ENCODE data around the gene CALR3.

Gene CALR3

DNA sequence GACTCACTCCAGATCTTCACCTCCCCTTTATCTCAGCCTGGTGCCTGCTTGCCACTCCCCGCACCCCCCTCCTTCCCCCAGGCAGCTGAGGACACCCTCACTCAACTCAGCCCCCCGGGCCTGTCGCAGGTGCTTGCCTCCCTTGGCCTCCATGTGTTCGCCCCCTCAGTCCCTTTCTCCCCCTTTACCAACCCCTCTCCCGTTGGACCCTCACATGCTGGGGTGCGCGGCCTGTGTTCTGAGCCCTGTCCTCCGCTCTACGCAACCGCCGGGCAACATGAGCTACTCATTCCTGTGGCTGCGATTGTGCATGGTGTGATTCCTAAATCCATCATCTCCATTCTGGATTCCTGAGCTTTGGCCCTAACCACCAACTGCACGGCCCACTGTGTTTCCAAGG is 41.1 kb upstream of the CALR3 start:
- Histone ChIP-seq H2AK5ac (ENCODE audit: low read depth, low read length) (no peak overlapping the region), H3K27me3 (ENCODE audit: control insufficient read depth in 3 of 3, insufficient read depth in 3 of 3, low read depth in 1 of 3, low read length in 3 of 3) (no peaks in the 10 kb centered on the region), H2AFZ (ENCODE audit: low read length) (no peak overlapping the region), H3K23ac (ENCODE audit: low read depth, low read length, poor library complexity) (peak overlapping the region; percentile 61), H3K4me1 (ENCODE audit: control insufficient read depth in 2 of 2, insufficient read depth in 1 of 2, low read depth in 1 of 2, low read length in 2 of 2) (peaks cover 0 to 2% of the 10 kb centered on the region in 2 donors), H4K8ac (ENCODE audit: low read depth, low read length) (no peak overlapping the region), H3K14ac (ENCODE audit: low read length) (no peak overlapping the region), H3K36me3 (replicated peaks in 1 of 2; ENCODE audit: control insufficient read depth in 2 of 2, insufficient read depth in 2 of 2, low read length in 2 of 2) (peaks cover 44 to 88% of the 10 kb centered on the region in 2 donors), H2BK5ac (ENCODE audit: low read length) (no peak overlapping the region), H3K18ac (ENCODE audit: low read length) (no peak overlapping the region), H2BK120ac (ENCODE audit: low read depth, low read length) (no peak overlapping the region), H3K9me3 (replicated peaks in 1 of 2; ENCODE audit: control insufficient read depth in 2 of 2, insufficient read depth in 1 of 2, low read depth in 1 of 2, low read length in 2 of 2) (peaks cover 0 to 2% of the 10 kb centered on the region in 2 donors), H3K4ac (ENCODE audit: low read length) (no peak overlapping the region), H3K4me3 (ENCODE audit: low read length in 2 of 2) (no peak overlapping the region), H2BK12ac (ENCODE audit: low read length) (no peak overlapping the region), H3K9ac (ENCODE audit: low read depth, low read length, poor library complexity) (peak overlapping the region; percentile 37), H3K4me2 (ENCODE audit: insufficient read depth, low read length, poor library complexity, severe bottlenecking) (no peak overlapping the region), H4K91ac (ENCODE audit: low read depth, low read length, poor library complexity) (no peak overlapping the region), H2BK15ac (ENCODE audit: low read length) (no peak overlapping the region), H3K79me1 (ENCODE audit: low read depth, low read length) (peaks cover 29% of the 10 kb centered on the region), H3K27ac (replicated peaks; ENCODE audit: low read length) (no peak overlapping the region)
- no CpG with 5 or more reads among the region's 13 CpGs for WGBS, 2 donors (ENCODE audit: extremely low coverage in 2 of 2, insufficient read length in 2 of 2, insufficient replicate concordance in 1 of 2)
- no peak for DNase-seq (ENCODE audit: low spot score)

DNA sequence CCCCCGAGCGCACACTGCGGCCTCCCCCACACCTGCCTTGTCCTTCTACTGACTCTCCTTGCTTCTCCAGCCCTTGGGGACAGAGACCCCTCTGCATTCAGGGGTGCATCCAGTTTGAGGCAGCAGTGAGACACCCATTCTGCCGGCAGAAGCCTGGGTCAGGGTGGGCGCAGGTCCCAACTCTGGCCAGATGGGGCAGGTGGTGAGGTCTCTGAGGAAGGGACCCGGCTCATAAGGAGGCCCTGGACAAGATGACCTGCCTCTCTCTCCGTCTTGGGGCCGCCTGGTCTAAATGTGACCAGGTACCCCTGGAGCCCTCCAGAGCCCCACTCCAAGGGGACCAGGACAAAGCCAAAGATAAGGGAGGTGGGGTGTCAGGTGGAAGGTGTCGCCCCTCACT is 40.2 kb upstream of the CALR3 start:
- H2BK12ac ChIP-seq (ENCODE audit: low read length), result no peak overlapping the region
- no peaks in the 10 kb centered on the region for H3K4me1 ChIP-seq (ENCODE audit: control insufficient read depth in 2 of 2, insufficient read depth in 1 of 2, low read depth in 1 of 2, low read length in 2 of 2)
- peaks cover 0 to 2% of the 10 kb centered on the region in 2 donors for H3K9me3 ChIP-seq (replicated peaks in 1 of 2; ENCODE audit: control insufficient read depth in 2 of 2, insufficient read depth in 1 of 2, low read depth in 1 of 2, low read length in 2 of 2)
- H2BK120ac ChIP-seq (ENCODE audit: low read depth, low read length), result no peak overlapping the region
- H2BK5ac ChIP-seq (ENCODE audit: low read length), result no peak overlapping the region
- no peak overlapping the region for H3K14ac ChIP-seq (ENCODE audit: low read length)
- no peaks in the 10 kb centered on the region for H3K27me3 ChIP-seq (ENCODE audit: control insufficient read depth in 3 of 3, insufficient read depth in 3 of 3, low read depth in 1 of 3, low read length in 3 of 3)
- peaks cover 53 to 95% of the 10 kb centered on the region in 2 donors for H3K36me3 ChIP-seq (replicated peaks in 1 of 2; ENCODE audit: control insufficient read depth in 2 of 2, insufficient read depth in 2 of 2, low read length in 2 of 2)
- no peak overlapping the region for H4K91ac ChIP-seq (ENCODE audit: low read depth, low read length, poor library complexity)
- no peak overlapping the region for H2AFZ ChIP-seq (ENCODE audit: low read length)
- H2AK5ac ChIP-seq (ENCODE audit: low read depth, low read length), result no peak overlapping the region
- no peak overlapping the region for H3K18ac ChIP-seq (ENCODE audit: low read length)
- no peak overlapping the region for H2BK15ac ChIP-seq (ENCODE audit: low read length)
- H3K4me2 ChIP-seq (ENCODE audit: insufficient read depth, low read length, poor library complexity, severe bottlenecking), result no peak overlapping the region
- H3K4ac ChIP-seq (ENCODE audit: low read length), result no peak overlapping the region
- H3K79me1 ChIP-seq (ENCODE audit: low read depth, low read length), result peaks cover 29% of the 10 kb centered on the region
- H4K8ac ChIP-seq (ENCODE audit: low read depth, low read length), result no peak overlapping the region
- H3K4me3 ChIP-seq (ENCODE audit: low read length in 2 of 2), result no peak overlapping the region
- DNase-seq (ENCODE audit: low spot score), result no peak
- no CpG with 5 or more reads among the region's 9 CpGs for WGBS, 2 donors (ENCODE audit: extremely low coverage in 2 of 2, insufficient read length in 2 of 2, insufficient replicate concordance in 1 of 2)
- peak overlapping the region; percentile 43 for H3K23ac ChIP-seq (ENCODE audit: low read depth, low read length, poor library complexity)
- H3K9ac ChIP-seq (ENCODE audit: low read depth, low read length, poor library complexity), result peak overlapping the region; percentile 55
- H3K27ac ChIP-seq (replicated peaks; ENCODE audit: low read length), result no peak overlapping the region

DNA sequence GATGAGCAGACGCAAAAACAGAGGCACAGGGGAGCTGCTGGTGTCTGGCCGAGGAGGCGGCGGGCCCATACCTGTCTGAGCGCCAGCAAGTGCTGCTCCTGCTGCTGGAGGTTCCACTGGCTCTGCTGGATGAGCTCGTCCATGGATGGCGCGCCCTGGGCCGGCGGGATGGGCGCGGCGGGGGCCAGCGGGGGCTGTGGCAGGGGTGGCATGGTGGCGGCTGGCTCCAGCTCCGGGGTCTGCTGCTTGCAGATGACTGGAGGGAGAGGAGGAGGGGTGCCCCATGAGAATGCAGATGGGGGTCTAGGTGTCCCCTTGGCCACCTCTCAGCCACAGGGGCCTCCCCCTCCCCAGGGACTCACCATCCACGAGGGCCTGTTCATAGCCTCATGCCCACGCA is 39.4 kb upstream of the CALR3 start:
- Histone ChIP-seq H3K4me3 (ENCODE audit: low read length in 2 of 2) (no peak overlapping the region), H2BK120ac (ENCODE audit: low read depth, low read length) (no peak overlapping the region), H2AK5ac (ENCODE audit: low read depth, low read length) (no peak overlapping the region), H4K91ac (ENCODE audit: low read depth, low read length, poor library complexity) (no peak overlapping the region), H3K18ac (ENCODE audit: low read length) (no peak overlapping the region), H3K36me3 (replicated peaks in 1 of 2; ENCODE audit: control insufficient read depth in 2 of 2, insufficient read depth in 2 of 2, low read length in 2 of 2) (peaks cover 60 to 96% of the 10 kb centered on the region in 2 donors), H3K27ac (replicated peaks; ENCODE audit: low read length) (no peak overlapping the region), H3K4ac (ENCODE audit: low read length) (no peak overlapping the region), H3K14ac (ENCODE audit: low read length) (no peak overlapping the region), H3K9me3 (replicated peaks in 1 of 2; ENCODE audit: control insufficient read depth in 2 of 2, insufficient read depth in 1 of 2, low read depth in 1 of 2, low read length in 2 of 2) (peaks cover 0 to 2% of the 10 kb centered on the region in 2 donors), H3K4me1 (ENCODE audit: control insufficient read depth in 2 of 2, insufficient read depth in 1 of 2, low read depth in 1 of 2, low read length in 2 of 2) (no peaks in the 10 kb centered on the region), H3K27me3 (ENCODE audit: control insufficient read depth in 3 of 3, insufficient read depth in 3 of 3, low read depth in 1 of 3, low read length in 3 of 3) (no peaks in the 10 kb centered on the region), H2BK12ac (ENCODE audit: low read length) (no peak overlapping the region), H3K23ac (ENCODE audit: low read depth, low read length, poor library complexity) (no peak overlapping the region), H2BK5ac (ENCODE audit: low read length) (no peak overlapping the region), H4K8ac (ENCODE audit: low read depth, low read length) (no peak overlapping the region), H2BK15ac (ENCODE audit: low read length) (no peak overlapping the region), H3K79me1 (ENCODE audit: low read depth, low read length) (peaks cover 25% of the 10 kb centered on the region), H3K9ac (ENCODE audit: low read depth, low read length, poor library complexity) (no peak overlapping the region), H3K4me2 (ENCODE audit: insufficient read depth, low read length, poor library complexity, severe bottlenecking) (no peak overlapping the region), H2AFZ (ENCODE audit: low read length) (no peak overlapping the region)
- WGBS, 2 donors (ENCODE audit: extremely low coverage in 2 of 2, insufficient read length in 2 of 2, insufficient replicate concordance in 1 of 2), result no CpG with 5 or more reads among the region's 18 CpGs
- no peak for DNase-seq (ENCODE audit: low spot score)

DNA sequence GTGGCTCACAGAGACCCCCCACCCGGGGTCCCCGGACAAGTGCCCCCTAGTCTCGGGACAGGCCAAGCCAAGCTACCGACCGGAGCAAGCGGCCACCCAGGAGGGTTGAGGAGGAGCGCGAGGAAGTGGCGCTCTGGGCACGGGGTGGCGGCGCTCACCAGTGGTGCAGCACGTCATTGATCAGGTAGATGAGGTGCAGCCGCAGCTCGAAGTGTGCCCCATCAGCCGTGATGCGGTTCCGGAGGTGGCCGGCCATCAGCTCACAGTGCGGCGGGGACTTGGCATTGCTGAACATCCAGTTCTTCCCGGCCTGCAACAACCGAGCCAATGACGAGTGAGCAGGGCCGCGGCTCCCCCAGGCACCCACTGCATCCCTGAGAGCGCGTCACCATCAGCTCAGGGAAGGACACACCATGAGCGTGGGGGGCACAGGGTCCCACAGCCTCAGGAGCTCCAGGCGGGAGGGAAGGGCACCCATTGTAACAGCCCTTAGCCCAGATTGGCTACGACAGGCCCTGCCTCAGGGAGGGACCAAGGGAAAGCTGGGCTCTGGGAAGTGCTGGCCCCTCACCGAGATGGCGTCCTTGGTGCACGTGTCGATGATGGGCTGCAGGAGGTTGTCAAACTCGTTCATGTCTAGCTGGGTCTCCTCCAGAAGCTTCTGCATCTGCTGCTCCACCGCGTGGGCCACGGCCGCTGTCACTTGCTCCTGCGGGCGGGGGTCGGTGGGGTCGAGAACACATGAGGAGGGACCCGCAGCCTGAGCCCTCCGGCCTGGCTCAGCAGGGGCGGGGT is 36.7 kb upstream of the CALR3 start:
- peaks cover 17% of the 10 kb centered on the region for H3K79me1 ChIP-seq (ENCODE audit: low read depth, low read length)
- H2BK15ac ChIP-seq (ENCODE audit: low read length), result no peak overlapping the region
- no peak overlapping the region for H3K4ac ChIP-seq (ENCODE audit: low read length)
- no peak overlapping the region for H3K18ac ChIP-seq (ENCODE audit: low read length)
- H2AFZ ChIP-seq (ENCODE audit: low read length), result no peak overlapping the region
- no peaks in the 10 kb centered on the region for H3K4me1 ChIP-seq (ENCODE audit: control insufficient read depth in 2 of 2, insufficient read depth in 1 of 2, low read depth in 1 of 2, low read length in 2 of 2)
- no peak overlapping the region for H3K27ac ChIP-seq (replicated peaks; ENCODE audit: low read length)
- H3K14ac ChIP-seq (ENCODE audit: low read length), result peak overlapping the region; percentile 38
- WGBS, 2 donors (ENCODE audit: extremely low coverage in 2 of 2, insufficient read length in 2 of 2, insufficient replicate concordance in 1 of 2), result no CpG with 5 or more reads among the region's 47 CpGs
- H4K8ac ChIP-seq (ENCODE audit: low read depth, low read length), result no peak overlapping the region
- peaks cover 68 to 100% of the 10 kb centered on the region in 2 donors for H3K36me3 ChIP-seq (replicated peaks in 1 of 2; ENCODE audit: control insufficient read depth in 2 of 2, insufficient read depth in 2 of 2, low read length in 2 of 2)
- H2BK12ac ChIP-seq (ENCODE audit: low read length), result no peak overlapping the region
- H2BK5ac ChIP-seq (ENCODE audit: low read length), result no peak overlapping the region
- H2BK120ac ChIP-seq (ENCODE audit: low read depth, low read length), result peak overlapping the region; percentile 81
- peak overlapping the region; percentile 60 for H3K9ac ChIP-seq (ENCODE audit: low read depth, low read length, poor library complexity)
- no peak overlapping the region for H3K23ac ChIP-seq (ENCODE audit: low read depth, low read length, poor library complexity)
- H3K4me3 ChIP-seq (ENCODE audit: low read length in 2 of 2), result peak overlapping the region in 1 of 2 donors; percentile 34
- DNase-seq (ENCODE audit: low spot score), result no peak
- no peaks in the 10 kb centered on the region for H3K27me3 ChIP-seq (ENCODE audit: control insufficient read depth in 3 of 3, insufficient read depth in 3 of 3, low read depth in 1 of 3, low read length in 3 of 3)
- no peak overlapping the region for H3K4me2 ChIP-seq (ENCODE audit: insufficient read depth, low read length, poor library complexity, severe bottlenecking)
- no peak overlapping the region for H2AK5ac ChIP-seq (ENCODE audit: low read depth, low read length)
- H3K9me3 ChIP-seq (replicated peaks in 1 of 2; ENCODE audit: control insufficient read depth in 2 of 2, insufficient read depth in 1 of 2, low read depth in 1 of 2, low read length in 2 of 2), result peaks cover 0 to under 1% of the 10 kb centered on the region in 2 donors
- H4K91ac ChIP-seq (ENCODE audit: low read depth, low read length, poor library complexity), result no peak overlapping the region
